OCI-LY3 (cell line): Measurements from ENCODE around the gene SMARCA1.

Experiments
- CTCF ChIP-seq: fragments of 200-600, 300-600 bp; sonication (generic); IDR thresholded peaks from 2 replicates; pipeline ENCODE4 v1.5.1; 2014; ENCODE audit warnings: antibody characterized with exemption, low read length, low read depth
- EZH2phosphoT487 ChIP-seq: fragments of 200-600 bp; shearing (Covaris generic); IDR thresholded peaks from 2 replicates; pipeline ENCODE4 v1.6.1; 2018; ENCODE audit warnings: antibody characterized with exemption, mixed run types, low read depth

- TF ChIP-seq CTCF (no peak), EZH2phosphoT487 (no peak)
These were observed 26.0 kb downstream of the SMARCA1 start for GRCh38 chrX:129497146-129497843.
